Measurements from ENCODE around the gene FAF1.
"Not testable (repeated sequence)": the region's sequence is repeated elsewhere in the genome, so short reads cannot be mapped to it uniquely, and the experiment has no call there.

Gene FAF1

DNA sequence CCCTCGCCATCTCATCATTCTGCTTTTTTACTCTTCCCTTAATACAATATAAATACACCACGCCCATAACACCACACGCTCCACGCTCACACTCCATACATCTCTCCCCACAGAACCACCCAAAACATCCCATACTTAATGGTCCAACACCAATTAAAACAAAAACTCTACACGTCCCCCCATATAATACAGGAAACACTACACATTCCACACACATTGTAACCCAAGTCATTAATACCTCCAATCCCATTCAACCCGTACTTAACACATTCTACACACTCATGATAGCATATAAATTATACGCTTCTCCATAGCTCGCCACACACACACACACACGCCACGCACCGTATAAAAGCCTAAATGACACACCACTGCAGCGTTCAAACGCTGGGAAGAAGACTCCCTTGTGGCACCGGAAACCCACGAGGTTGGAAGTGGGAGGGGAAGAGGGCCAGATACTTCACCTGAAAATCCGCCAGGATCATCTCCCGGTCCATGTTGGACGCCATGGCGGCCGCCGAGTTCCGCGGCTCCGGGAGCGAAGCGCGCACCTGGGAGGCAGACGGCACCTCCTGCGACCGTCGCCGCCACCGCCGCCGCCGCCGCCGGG, 659 bp downstream of the FAF1 start:
- H3K9ac ChIP-seq (ENCODE audit: insufficient read length) = peak overlapping the region; percentile 81
- peaks cover 11% of the 10 kb centered on the region; the same call in 1 of the 2 replicates for H3K36me3 ChIP-seq (ENCODE audit: insufficient read depth, low read length)
- no peaks in the 10 kb centered on the region for H3K9me3 ChIP-seq (ENCODE audit: low read depth, low read length)
- H3K27ac ChIP-seq = peak overlapping the region; percentile 80; the same call in 1 of the 2 replicates
- no peak for DNase-seq (ENCODE audit: low read depth, low spot score)
- TF ChIP-seq EZH2 (IDR thresholded peaks at IDR 0.05) (no peak), FOXP2 (optimal IDR thresholded peaks at IDR 0.05; ENCODE audit: control extremely low read depth, extremely low read length, insufficient read depth) (no peak), POLR2AphosphoS5 (IDR thresholded peaks at IDR 0.05; ENCODE audit: borderline replicate concordance, low read depth, low read length) (0 out of 2 replicates have a peak, but pooled peaks have one; percentile 15)
- H3K4me3 ChIP-seq = peak overlapping the region; percentile 99

DNA sequence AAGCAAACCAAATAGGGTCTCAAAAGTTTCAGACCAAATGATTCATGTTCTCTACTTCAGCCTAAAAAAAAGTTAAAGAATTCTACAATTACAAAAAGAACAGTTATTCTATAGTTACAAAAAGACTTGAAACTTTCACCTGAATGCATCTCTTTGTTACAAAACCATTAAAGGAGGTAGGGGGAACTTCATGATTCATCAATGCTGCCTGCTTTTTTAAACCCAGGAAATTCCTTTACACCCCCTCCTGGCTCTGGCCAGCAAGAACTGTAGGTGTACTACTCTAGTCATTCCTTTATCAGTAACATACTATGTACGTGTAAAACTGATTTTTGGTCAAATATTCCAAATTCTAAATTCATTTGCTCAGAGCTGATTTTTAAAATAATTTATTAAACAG, 5.0 kb downstream of the FAF1 start:
- DNase-seq (ENCODE audit: low read depth, low spot score) = no peak
- H3K27ac ChIP-seq = no peak overlapping the region
- no peak for TF ChIP-seq FOXP2 (optimal IDR thresholded peaks at IDR 0.05; ENCODE audit: control extremely low read depth, extremely low read length, insufficient read depth)
- TF ChIP-seq POLR2AphosphoS5 (IDR thresholded peaks at IDR 0.05; ENCODE audit: borderline replicate concordance, low read depth, low read length) = no peak
- TF ChIP-seq EZH2 (IDR thresholded peaks at IDR 0.05) = no peak
- H3K9me3 ChIP-seq (ENCODE audit: low read depth, low read length) = no peaks in the 10 kb centered on the region
- H3K36me3 ChIP-seq (ENCODE audit: insufficient read depth, low read length) = peaks cover 17% of the 10 kb centered on the region
- H3K4me3 ChIP-seq = no peak overlapping the region
- no peak overlapping the region for H3K9ac ChIP-seq (ENCODE audit: insufficient read length)

DNA sequence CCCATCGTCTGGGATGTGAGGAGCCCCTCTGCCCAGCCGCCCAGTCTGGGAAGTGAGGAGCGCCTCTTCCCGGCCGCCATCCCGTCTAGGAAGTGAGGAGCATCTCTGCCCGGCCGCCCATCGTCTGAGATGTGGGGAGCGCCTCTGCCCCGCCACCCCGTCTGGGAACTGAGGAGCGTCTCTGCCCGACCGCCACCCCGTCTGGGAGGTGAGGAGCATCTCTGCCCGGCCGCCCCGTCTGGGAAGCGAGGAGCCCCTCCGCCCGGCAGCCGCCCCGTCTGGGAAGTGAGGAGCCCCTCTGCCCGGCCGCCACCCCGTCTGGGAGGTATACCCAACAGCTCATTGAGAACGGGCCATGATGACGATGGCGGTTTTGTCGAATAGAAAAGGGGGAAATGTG, 7.5 kb downstream of the FAF1 start:
- not testable (repeated sequence) for H3K4me3 ChIP-seq; H3K9ac ChIP-seq (ENCODE audit: insufficient read length); DNase-seq (ENCODE audit: low read depth, low spot score); H3K9me3 ChIP-seq (ENCODE audit: low read depth, low read length); H3K27ac ChIP-seq
- peaks cover 17% of the 10 kb centered on the region for H3K36me3 ChIP-seq (ENCODE audit: insufficient read depth, low read length)

DNA sequence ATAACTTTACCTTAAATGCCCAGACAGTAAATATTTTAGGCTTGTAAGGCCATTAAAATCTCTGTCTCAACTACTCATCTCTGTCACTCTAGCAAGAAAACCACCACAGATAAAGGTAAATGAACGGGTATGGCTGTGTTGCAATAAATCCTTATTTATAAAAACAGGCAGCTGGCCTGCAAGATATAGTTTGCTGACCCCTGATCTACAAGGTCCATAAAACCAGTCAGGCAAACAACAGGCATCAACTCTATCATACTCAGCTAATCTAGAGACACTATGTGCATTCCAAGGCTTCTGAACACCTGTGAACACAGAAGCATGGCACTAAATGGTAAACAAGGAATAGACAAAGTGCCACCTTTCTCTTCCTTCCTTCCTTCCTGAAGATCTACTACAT, 9.7 kb downstream of the FAF1 start:
- no peak overlapping the region for H3K9ac ChIP-seq (ENCODE audit: insufficient read length)
- peaks cover 14% of the 10 kb centered on the region for H3K36me3 ChIP-seq (ENCODE audit: insufficient read depth, low read length)
- DNase-seq (ENCODE audit: low read depth, low spot score) = no peak
- no peaks in the 10 kb centered on the region for H3K9me3 ChIP-seq (ENCODE audit: low read depth, low read length)
- TF ChIP-seq FOXP2 (optimal IDR thresholded peaks at IDR 0.05; ENCODE audit: control extremely low read depth, extremely low read length, insufficient read depth) = no peak
- H3K27ac ChIP-seq = no peak overlapping the region
- no peak overlapping the region for H3K4me3 ChIP-seq

DNA sequence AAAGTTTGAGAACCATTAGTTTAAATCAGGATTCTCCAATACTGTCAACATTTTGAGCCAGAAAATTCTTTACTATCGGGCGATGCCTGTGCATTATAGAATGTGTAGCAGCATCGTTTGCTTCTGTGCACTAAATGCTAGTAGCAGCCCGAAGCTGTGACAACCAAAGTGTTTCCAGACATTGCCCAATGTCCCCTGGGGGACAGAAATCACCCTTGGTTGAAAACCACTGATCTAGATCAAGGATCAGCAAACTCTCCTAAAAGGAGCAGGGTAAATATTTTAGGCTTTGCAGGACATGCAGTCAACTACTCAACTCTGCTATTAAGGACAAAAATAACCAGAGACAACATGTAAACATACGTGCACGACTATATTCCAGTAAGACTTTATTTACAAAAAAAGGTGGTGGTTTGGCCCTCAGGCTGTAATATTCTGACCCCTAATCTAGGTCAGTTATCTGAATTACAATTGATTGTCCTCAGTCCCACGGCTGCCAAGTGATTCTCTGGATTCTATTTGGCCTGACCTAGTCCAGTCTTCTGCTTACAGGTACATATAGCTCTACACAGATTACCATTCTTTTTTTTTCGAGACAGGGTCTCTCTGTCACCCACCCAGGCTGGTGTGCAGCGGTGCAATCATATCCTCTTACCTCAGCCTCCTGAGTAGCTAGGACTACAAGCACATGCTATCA, 10.6 kb downstream of the FAF1 start:
- Histone ChIP-seq H3K27ac (no peak overlapping the region), H3K9ac (ENCODE audit: insufficient read length) (no peak overlapping the region), H3K36me3 (ENCODE audit: insufficient read depth, low read length) (peaks cover 14% of the 10 kb centered on the region; the same call in 1 of the 2 replicates), H3K4me3 (no peak overlapping the region), H3K9me3 (ENCODE audit: low read depth, low read length) (no peaks in the 10 kb centered on the region)
- DNase-seq (ENCODE audit: low read depth, low spot score) = no peak
- TF ChIP-seq FOXP2 (optimal IDR thresholded peaks at IDR 0.05; ENCODE audit: control extremely low read depth, extremely low read length, insufficient read depth) (no peak), EZH2 (IDR thresholded peaks at IDR 0.05) (no peak), POLR2AphosphoS5 (IDR thresholded peaks at IDR 0.05; ENCODE audit: borderline replicate concordance, low read depth, low read length) (no peak)

DNA sequence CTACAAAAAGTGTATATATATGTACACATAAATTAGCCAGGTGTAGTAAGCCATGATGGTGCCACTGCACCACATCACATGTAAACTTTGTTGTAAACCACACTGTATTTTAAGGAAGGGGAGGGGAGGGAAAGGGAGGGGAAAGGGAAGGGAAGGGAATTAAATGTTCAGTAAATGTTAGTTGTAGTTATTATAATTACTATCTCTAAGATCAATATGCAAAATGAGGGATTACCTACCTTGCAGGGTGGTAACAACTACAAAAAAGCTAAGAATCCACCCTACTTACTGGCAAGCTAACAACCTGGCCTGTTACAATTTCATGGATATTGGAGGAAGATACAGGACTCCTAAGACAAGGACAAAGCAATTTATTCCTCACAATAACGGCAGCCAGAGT, 17.7 kb downstream of the FAF1 start:
- Histone ChIP-seq H3K36me3 (ENCODE audit: insufficient read depth, low read length) (peaks cover 15% of the 10 kb centered on the region; the same call in 1 of the 2 replicates), H3K9ac (ENCODE audit: insufficient read length) (no peak overlapping the region), H3K4me3 (no peak overlapping the region), H3K27ac (no peak overlapping the region), H3K9me3 (ENCODE audit: low read depth, low read length) (no peaks in the 10 kb centered on the region)
- DNase-seq (ENCODE audit: low read depth, low spot score) = no peak
- TF ChIP-seq FOXP2 (optimal IDR thresholded peaks at IDR 0.05; ENCODE audit: control extremely low read depth, extremely low read length, insufficient read depth) (no peak), EZH2 (IDR thresholded peaks at IDR 0.05) (no peak), POLR2AphosphoS5 (IDR thresholded peaks at IDR 0.05; ENCODE audit: borderline replicate concordance, low read depth, low read length) (no peak)

DNA sequence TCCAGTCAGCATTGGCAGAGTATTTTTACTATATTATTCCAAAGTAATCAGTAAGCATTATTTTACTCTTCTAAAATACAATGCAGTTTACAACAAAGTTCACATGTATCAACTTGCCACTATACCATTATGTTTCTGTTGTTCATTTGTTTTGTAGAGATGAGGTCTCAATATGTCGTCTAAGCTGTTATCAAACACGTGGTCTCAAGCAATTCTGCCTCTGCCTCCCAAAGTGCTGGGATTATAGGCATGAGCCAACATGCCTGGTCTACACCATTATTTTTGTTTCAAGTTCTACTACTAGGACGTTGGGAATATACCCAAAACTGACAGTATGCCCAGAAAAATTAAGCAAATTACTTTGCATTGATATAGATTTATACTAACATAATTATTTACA, 19.8 kb downstream of the FAF1 start:
- TF ChIP-seq POLR2AphosphoS5 (IDR thresholded peaks at IDR 0.05; ENCODE audit: borderline replicate concordance, low read depth, low read length) (no peak), EZH2 (IDR thresholded peaks at IDR 0.05) (no peak), FOXP2 (optimal IDR thresholded peaks at IDR 0.05; ENCODE audit: control extremely low read depth, extremely low read length, insufficient read depth) (no peak)
- Histone ChIP-seq H3K9me3 (ENCODE audit: low read depth, low read length) (no peaks in the 10 kb centered on the region), H3K9ac (ENCODE audit: insufficient read length) (no peak overlapping the region), H3K36me3 (ENCODE audit: insufficient read depth, low read length) (peaks cover 13% of the 10 kb centered on the region; the same call in 1 of the 2 replicates), H3K27ac (no peak overlapping the region), H3K4me3 (no peak overlapping the region)
- DNase-seq (ENCODE audit: low read depth, low spot score) = no peak

DNA sequence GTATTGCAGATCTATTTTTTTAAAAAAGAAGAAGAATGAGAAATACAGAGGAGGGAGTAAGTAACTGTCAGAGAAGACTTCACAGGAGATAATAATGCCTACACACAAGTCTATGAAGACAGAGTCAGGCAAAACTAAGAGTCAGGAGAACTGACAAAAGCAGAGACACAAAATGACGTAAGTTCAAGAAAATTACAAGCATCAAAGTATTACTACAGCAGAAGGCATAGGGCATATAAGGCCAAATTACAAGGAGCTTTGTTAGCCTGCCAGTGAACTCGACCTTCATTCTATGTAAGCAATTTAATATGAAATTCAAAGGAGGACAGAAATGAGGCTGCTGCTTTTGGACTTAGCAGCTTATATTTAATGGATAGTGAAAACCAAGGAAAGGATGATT, 23.7 kb downstream of the FAF1 start:
- no peak overlapping the region for H3K9ac ChIP-seq (ENCODE audit: insufficient read length)
- peaks cover 7% of the 10 kb centered on the region; the same call in 1 of the 2 replicates for H3K36me3 ChIP-seq (ENCODE audit: insufficient read depth, low read length)
- TF ChIP-seq EZH2 (IDR thresholded peaks at IDR 0.05) (no peak), FOXP2 (optimal IDR thresholded peaks at IDR 0.05; ENCODE audit: control extremely low read depth, extremely low read length, insufficient read depth) (no peak), POLR2AphosphoS5 (IDR thresholded peaks at IDR 0.05; ENCODE audit: borderline replicate concordance, low read depth, low read length) (no peak)
- no peak for DNase-seq (ENCODE audit: low read depth, low spot score)
- no peaks in the 10 kb centered on the region for H3K9me3 ChIP-seq (ENCODE audit: low read depth, low read length)
- no peak overlapping the region for H3K4me3 ChIP-seq
- H3K27ac ChIP-seq = no peak overlapping the region

DNA sequence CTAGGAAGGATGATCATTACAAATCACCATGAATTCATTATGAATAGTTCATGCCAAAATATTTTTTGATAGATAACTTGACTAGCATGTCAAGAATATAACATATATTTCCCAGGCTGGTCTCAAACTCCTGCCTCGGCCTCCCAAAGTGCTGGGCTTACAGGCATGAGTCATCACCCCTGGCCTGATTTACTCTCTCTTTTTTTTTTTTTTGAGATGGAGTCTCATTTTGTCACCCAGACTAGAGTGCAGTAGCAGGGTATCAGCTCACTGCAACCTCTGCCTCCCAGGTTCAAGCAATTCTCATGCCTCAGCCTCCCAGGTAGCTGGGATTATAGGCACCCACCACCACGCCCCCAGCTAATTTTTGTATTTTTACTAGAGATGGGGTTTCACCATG, 24.8 kb downstream of the FAF1 start:
- not testable (repeated sequence) for H3K9me3 ChIP-seq (ENCODE audit: low read depth, low read length); H3K27ac ChIP-seq; DNase-seq (ENCODE audit: low read depth, low spot score); H3K36me3 ChIP-seq (ENCODE audit: insufficient read depth, low read length); H3K4me3 ChIP-seq; H3K9ac ChIP-seq (ENCODE audit: insufficient read length)

All from SK-N-MC (cell line).